ENCODE results near the gene BANP. TPM values are rescaled to one million over a fixed set of nuclear protein-coding genes. Genes with fewer than 3 reads are reported as not detected.
A peak's percentile ranks its signal among the peaks of the same experiment; 100 is the strongest.
"Not testable (repeated sequence)": the region's sequence is repeated elsewhere in the genome, so short reads cannot be mapped to it uniquely, and the experiment has no call there.

BANP gene
- total RNA-seq, 1 donor from 2014 or later: 30.4 TPM

- no peak overlapping the region for H2AFZ ChIP-seq (replicated peaks)
- H3K9me3 ChIP-seq (ENCODE audit: low read depth): no peaks in the 10 kb centered on the region
- Mint-ChIP-seq H3K9me3 (peaks cover 2% of the 10 kb centered on the region), H3K27ac (no peak overlapping the region), H3K27me3 (ENCODE audit: insufficient read depth, low read depth) (peaks cover 11% of the 10 kb centered on the region), H3K4me1 (peaks cover 8% of the 10 kb centered on the region), H3K4me3 (no peak overlapping the region), H3K36me3 (no peaks in the 10 kb centered on the region)
- no peaks in the 10 kb centered on the region for H4K20me1 ChIP-seq (ENCODE audit: low read depth)
- no peak overlapping the region for H3K27ac ChIP-seq
- no peaks in the 10 kb centered on the region for H3K79me2 ChIP-seq (ENCODE audit: low read depth)
- no peaks in the 10 kb centered on the region for H3K36me3 ChIP-seq
- no peaks in the 10 kb centered on the region for H3K27me3 ChIP-seq
- H3F3A ChIP-seq (ENCODE audit: low read depth): no peaks in the 10 kb centered on the region
- no peak overlapping the region for H3K4me3 ChIP-seq
- TF ChIP-seq EZH2 (IDR thresholded peaks at IDR 0.05) (no peak), CTCF (IDR thresholded peaks at IDR 0.05) (no peak), EZH2phosphoT487 (IDR thresholded peaks at IDR 0.05) (no peak)
- H3K9ac ChIP-seq: no peak overlapping the region
- DNase-seq (ENCODE audit: low spot score): no peak
- H3K4me1 ChIP-seq: no peaks in the 10 kb centered on the region
- no peak overlapping the region for H3K4me2 ChIP-seq
Observed at GRCh38 chr16:88108762-88109161, 157.5 kb downstream of the BANP start.

GRCh38 chr16:88109726-88110621 is 158.7 kb downstream of the BANP start:
- Mint-ChIP-seq H3K27ac (peak overlapping the region; percentile 60), H3K27me3 (ENCODE audit: insufficient read depth, low read depth) (peaks cover 11% of the 10 kb centered on the region)
- not testable (repeated sequence) for H3K4me2 ChIP-seq; H3K27me3 ChIP-seq; H3K4me1 ChIP-seq; H3K9ac ChIP-seq; H4K20me1 ChIP-seq (ENCODE audit: low read depth); H3K9me3 Mint-ChIP-seq; H3K9me3 ChIP-seq (ENCODE audit: low read depth); H3F3A ChIP-seq (ENCODE audit: low read depth); H3K36me3 Mint-ChIP-seq; DNase-seq (ENCODE audit: low spot score); H3K79me2 ChIP-seq (ENCODE audit: low read depth); H3K4me3 Mint-ChIP-seq; H3K27ac ChIP-seq; H3K4me3 ChIP-seq; H3K36me3 ChIP-seq; H2AFZ ChIP-seq (replicated peaks); H3K4me1 Mint-ChIP-seq

- H3K4me1 Mint-ChIP-seq; H3K9ac ChIP-seq; H3K27me3 ChIP-seq; H3K79me2 ChIP-seq (ENCODE audit: low read depth); H3K27ac ChIP-seq; H3K4me1 ChIP-seq; H3K9me3 ChIP-seq (ENCODE audit: low read depth); H4K20me1 ChIP-seq (ENCODE audit: low read depth); H3K36me3 ChIP-seq; H3K4me3 ChIP-seq; H3K9me3 Mint-ChIP-seq; DNase-seq (ENCODE audit: low spot score); H3K4me2 ChIP-seq; H3F3A ChIP-seq (ENCODE audit: low read depth); H3K4me3 Mint-ChIP-seq; H3K36me3 Mint-ChIP-seq; H2AFZ ChIP-seq (replicated peaks): not testable (repeated sequence)
- peak overlapping the region; percentile 73 for H3K27ac Mint-ChIP-seq
- H3K27me3 Mint-ChIP-seq (ENCODE audit: insufficient read depth, low read depth): peaks cover 11% of the 10 kb centered on the region
Observed at GRCh38 chr16:88110875-88111494, 159.8 kb downstream of the BANP start.

- not testable (repeated sequence) for H3K27ac ChIP-seq
Observed at GRCh38 chr16:88111976-88112375, 160.7 kb downstream of the BANP start.

More at GRCh38 chr16:88111976-88112375, 160.7 kb downstream of the BANP start:
- H3K4me1 Mint-ChIP-seq; H3K9ac ChIP-seq; H3K27me3 ChIP-seq; H3K9me3 Mint-ChIP-seq; H3K36me3 Mint-ChIP-seq; H3K36me3 ChIP-seq; DNase-seq (ENCODE audit: low spot score); H4K20me1 ChIP-seq (ENCODE audit: low read depth); H3K4me3 Mint-ChIP-seq; H3K4me3 ChIP-seq; H3F3A ChIP-seq (ENCODE audit: low read depth); H2AFZ ChIP-seq (replicated peaks); H3K79me2 ChIP-seq (ENCODE audit: low read depth); H3K4me2 ChIP-seq; H3K4me1 ChIP-seq; H3K9me3 ChIP-seq (ENCODE audit: low read depth): not testable (repeated sequence)
- Mint-ChIP-seq H3K27me3 (ENCODE audit: insufficient read depth, low read depth) (peaks cover 11% of the 10 kb centered on the region), H3K27ac (peak overlapping the region; percentile 23)

Measured in neural progenitor cell (in vitro differentiated cells).